Measurements from ENCODE around the gene PLBD2. TPM values are rescaled to one million over a fixed set of nuclear protein-coding genes. Genes with fewer than 3 reads are reported as not detected.

Gene PLBD2
- total and polyA plus RNA-seq, 9 of the 15 experiments (the other 6 are each of a cell fraction or from before 2014, with no cell fraction given), result 2.4 to 37.4 (median 6.0) TPM

DNA sequence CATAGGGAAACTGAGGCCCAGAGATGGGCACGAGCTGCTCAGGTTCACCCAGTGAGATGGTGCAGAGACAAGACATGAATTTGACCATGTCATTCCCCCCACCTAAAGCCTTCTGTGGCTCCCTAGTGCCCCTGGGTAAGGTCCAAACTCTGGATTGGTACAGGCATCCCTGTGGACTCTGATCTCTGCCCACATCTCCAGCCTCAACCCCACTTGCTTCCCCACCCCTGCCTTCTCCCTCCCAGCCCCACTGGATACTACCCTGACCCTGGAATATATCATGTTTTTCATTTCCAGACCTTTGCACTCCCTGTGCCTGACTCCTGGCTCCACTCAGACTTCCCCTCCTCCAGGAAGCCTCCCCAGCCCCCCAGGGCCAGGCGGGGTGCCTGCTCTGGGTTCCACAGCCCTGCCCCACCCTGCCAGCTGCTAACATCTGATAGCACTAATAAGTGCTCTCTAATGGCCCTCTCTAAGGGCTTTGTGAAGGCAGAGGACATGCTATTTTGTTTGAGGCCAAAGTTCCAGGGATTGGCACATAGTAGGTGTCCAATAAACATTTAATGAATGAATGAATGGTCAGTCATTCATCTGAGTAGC lies 62.7 kb downstream of the PLBD2 start (continued):
- TF ChIP-seq, protein P1, sequence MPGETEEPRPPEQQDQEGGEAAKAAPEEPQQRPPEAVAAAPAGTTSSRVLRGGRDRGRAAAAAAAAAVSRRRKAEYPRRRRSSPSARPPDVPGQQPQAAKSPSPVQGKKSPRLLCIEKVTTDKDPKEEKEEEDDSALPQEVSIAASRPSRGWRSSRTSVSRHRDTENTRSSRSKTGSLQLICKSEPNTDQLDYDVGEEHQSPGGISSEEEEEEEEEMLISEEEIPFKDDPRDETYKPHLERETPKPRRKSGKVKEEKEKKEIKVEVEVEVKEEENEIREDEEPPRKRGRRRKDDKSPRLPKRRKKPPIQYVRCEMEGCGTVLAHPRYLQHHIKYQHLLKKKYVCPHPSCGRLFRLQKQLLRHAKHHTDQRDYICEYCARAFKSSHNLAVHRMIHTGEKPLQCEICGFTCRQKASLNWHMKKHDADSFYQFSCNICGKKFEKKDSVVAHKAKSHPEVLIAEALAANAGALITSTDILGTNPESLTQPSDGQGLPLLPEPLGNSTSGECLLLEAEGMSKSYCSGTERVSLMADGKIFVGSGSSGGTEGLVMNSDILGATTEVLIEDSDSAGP (CRISPR knock-in tag; IDR thresholded peaks at IDR 0.05), result no peak
- TF ChIP-seq, protein P2, sequence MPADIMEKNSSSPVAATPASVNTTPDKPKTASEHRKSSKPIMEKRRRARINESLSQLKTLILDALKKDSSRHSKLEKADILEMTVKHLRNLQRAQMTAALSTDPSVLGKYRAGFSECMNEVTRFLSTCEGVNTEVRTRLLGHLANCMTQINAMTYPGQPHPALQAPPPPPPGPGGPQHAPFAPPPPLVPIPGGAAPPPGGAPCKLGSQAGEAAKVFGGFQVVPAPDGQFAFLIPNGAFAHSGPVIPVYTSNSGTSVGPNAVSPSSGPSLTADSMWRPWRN (IDR thresholded peaks at IDR 0.05; ENCODE audit: low read depth), result no peak
- TF ChIP-seq PML (IDR thresholded peaks at IDR 0.05; ENCODE audit: low read length), result no peak
- TF ChIP-seq ZKSCAN1 (IDR thresholded peaks at IDR 0.05; ENCODE audit: low read depth, low read length), result peak; percentile 96
- TF ChIP-seq MAZ (CRISPR knock-in tag; conservative IDR thresholded peaks at IDR 0.05 in 1 of 2, IDR thresholded peaks at IDR 0.05 in 1 of 2), result peak in 1 of 2 experiments; percentile 32; a peak in 1 of 4 replicates
- no peak for TF ChIP-seq KHSRP (IDR thresholded peaks at IDR 0.05)
- peak; percentile 55; the same call in 1 of the 2 replicates for TF ChIP-seq TEAD4 (IDR thresholded peaks at IDR 0.05; ENCODE audit: low read length)
- no peak for TF ChIP-seq TEAD4 (CRISPR knock-in tag; IDR thresholded peaks at IDR 0.05; ENCODE audit: borderline replicate concordance)
- peak; percentile 60 for TF ChIP-seq RBM25 (IDR thresholded peaks at IDR 0.05; ENCODE audit: low read depth, low read length, severe bottlenecking)
- no peak for TF ChIP-seq KLF1 (tag; IDR thresholded peaks at IDR 0.05)
- TF ChIP-seq, protein P3, sequence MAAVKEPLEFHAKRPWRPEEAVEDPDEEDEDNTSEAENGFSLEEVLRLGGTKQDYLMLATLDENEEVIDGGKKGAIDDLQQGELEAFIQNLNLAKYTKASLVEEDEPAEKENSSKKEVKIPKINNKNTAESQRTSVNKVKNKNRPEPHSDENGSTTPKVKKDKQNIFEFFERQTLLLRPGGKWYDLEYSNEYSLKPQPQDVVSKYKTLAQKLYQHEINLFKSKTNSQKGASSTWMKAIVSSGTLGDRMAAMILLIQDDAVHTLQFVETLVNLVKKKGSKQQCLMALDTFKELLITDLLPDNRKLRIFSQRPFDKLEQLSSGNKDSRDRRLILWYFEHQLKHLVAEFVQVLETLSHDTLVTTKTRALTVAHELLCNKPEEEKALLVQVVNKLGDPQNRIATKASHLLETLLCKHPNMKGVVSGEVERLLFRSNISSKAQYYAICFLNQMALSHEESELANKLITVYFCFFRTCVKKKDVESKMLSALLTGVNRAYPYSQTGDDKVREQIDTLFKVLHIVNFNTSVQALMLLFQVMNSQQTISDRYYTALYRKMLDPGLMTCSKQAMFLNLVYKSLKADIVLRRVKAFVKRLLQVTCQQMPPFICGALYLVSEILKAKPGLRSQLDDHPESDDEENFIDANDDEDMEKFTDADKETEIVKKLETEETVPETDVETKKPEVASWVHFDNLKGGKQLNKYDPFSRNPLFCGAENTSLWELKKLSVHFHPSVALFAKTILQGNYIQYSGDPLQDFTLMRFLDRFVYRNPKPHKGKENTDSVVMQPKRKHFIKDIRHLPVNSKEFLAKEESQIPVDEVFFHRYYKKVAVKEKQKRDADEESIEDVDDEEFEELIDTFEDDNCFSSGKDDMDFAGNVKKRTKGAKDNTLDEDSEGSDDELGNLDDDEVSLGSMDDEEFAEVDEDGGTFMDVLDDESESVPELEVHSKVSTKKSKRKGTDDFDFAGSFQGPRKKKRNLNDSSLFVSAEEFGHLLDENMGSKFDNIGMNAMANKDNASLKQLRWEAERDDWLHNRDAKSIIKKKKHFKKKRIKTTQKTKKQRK (IDR thresholded peaks at IDR 0.05; ENCODE audit: borderline replicate concordance, low read depth, low read length), result no peak
- TF ChIP-seq SIN3A (IDR thresholded peaks at IDR 0.05; ENCODE audit: borderline replicate concordance in 2 of 2, control insufficient read depth in 1 of 2, low read depth in 2 of 2, low read length in 2 of 2), result peak in 1 of 2 experiments; percentile 19; a peak in 1 of 4 replicates
- TF ChIP-seq TAL1 (IDR thresholded peaks at IDR 0.05), result peak; percentile 45; the same call in 1 of the 2 replicates
- TF ChIP-seq, protein P4, sequence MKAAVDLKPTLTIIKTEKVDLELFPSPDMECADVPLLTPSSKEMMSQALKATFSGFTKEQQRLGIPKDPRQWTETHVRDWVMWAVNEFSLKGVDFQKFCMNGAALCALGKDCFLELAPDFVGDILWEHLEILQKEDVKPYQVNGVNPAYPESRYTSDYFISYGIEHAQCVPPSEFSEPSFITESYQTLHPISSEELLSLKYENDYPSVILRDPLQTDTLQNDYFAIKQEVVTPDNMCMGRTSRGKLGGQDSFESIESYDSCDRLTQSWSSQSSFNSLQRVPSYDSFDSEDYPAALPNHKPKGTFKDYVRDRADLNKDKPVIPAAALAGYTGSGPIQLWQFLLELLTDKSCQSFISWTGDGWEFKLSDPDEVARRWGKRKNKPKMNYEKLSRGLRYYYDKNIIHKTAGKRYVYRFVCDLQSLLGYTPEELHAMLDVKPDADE (conservative IDR thresholded peaks at IDR 0.05; ENCODE audit: control insufficient read depth, low read depth, low read length), result no peak

Data from K562 (cell line).